ENCODE data around the gene ZFX. TPM values are rescaled to one million over a fixed set of nuclear protein-coding genes. Genes with fewer than 3 reads are reported as not detected.
A peak's percentile ranks its signal among the peaks of the same experiment; 100 is the strongest.
"Not testable (repeated sequence)": the region's sequence is repeated elsewhere in the genome, so short reads cannot be mapped to it uniquely, and the experiment has no call there.

Gene ZFX
- total RNA-seq, 2 donors from 2014 or later, result 47.2 to 78.6 TPM

GRCh38 chrX:24145303-24146186 lies 4.0 kb upstream of the ZFX start:
- Mint-ChIP-seq H3K4me1 (ENCODE audit: low read depth) (peaks cover 38% of the 10 kb centered on the region), H3K27me3 (ENCODE audit: low read depth) (no peaks in the 10 kb centered on the region), H3K27ac (no peak overlapping the region), H3K36me3 (ENCODE audit: insufficient read depth in 2 of 2) (peaks cover 0 to under 1% of the 10 kb centered on the region in 2 donors), H3K4me3 (no peak overlapping the region), H3K9me3 (no peaks in the 10 kb centered on the region)
- DNase-seq (no peak), ATAC-seq (replicated peaks in 1 of 2) (no peak)

DNA sequence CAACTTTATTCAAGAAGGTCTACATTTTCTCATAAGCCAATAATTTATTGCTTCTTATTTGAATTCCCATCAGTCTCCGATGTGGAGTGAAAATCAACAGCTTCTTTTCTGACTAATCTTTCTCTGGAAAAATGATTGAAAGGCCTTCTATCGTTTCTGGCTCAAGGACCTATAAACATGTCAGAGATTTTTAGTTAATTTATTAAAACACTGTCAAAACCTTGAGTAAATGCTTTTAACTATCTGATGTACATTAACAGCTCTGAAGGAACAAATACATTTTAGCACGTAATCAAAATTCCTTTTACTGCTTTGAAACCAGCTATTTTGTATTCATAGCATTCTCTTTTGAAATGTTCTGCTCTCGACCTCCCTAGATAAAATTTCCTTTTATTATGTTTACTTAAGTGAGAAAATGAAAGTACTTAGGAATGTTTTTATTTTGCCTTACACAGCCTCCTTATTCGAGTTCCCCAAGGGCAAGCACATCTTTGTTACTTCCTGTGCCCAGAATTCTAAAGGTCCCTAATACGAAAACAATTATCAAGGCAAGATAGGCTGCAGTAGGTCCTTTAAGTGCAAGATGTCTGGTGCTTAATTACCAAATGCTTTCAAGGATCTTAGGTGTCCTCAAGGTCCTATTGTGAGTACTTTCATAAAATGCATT lies 3.1 kb upstream of the ZFX start:
- Mint-ChIP-seq H3K9me3 (no peaks in the 10 kb centered on the region), H3K4me1 (ENCODE audit: low read depth) (peaks cover 47% of the 10 kb centered on the region), H3K36me3 (ENCODE audit: insufficient read depth in 2 of 2) (peaks cover 4 to 8% of the 10 kb centered on the region in 2 donors), H3K27ac (peak overlapping the region; percentile 95), H3K27me3 (ENCODE audit: low read depth) (no peaks in the 10 kb centered on the region), H3K4me3 (peak overlapping the region; percentile 53 to 79)
- no peak for DNase-seq
- no peak for ATAC-seq (replicated peaks in 1 of 2)

DNA sequence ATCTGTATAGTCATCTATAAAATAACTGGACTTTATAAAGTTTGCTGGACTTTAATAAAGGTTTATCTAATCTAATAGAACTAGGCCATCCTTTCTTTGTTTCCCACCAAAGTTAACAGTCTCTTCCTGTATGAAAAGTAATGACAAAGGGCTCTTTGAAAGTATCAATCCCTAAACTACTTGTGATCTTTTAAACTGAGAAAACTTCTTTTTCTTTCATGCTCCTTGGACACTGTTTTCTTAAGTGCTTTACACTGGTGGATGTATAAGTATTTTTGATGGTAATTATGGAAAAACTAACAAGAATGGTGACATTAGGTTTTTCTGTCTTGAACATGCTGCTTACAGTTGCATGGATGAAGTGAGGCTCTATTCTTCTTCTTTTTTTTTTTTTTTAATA lies 2.4 kb upstream of the ZFX start:
- H3K4me3 Mint-ChIP-seq, result peak overlapping the region; percentile 53 to 79
- peak overlapping the region; percentile 95 for H3K27ac Mint-ChIP-seq
- H3K4me1 Mint-ChIP-seq (ENCODE audit: low read depth), result peaks cover 54% of the 10 kb centered on the region
- peaks cover 4 to 10% of the 10 kb centered on the region in 2 donors for H3K36me3 Mint-ChIP-seq (ENCODE audit: insufficient read depth in 2 of 2)
- no peak for DNase-seq
- no peak for ATAC-seq (replicated peaks in 1 of 2)
- H3K9me3 Mint-ChIP-seq, result no peaks in the 10 kb centered on the region
- no peaks in the 10 kb centered on the region for H3K27me3 Mint-ChIP-seq (ENCODE audit: low read depth)

- H3K27ac Mint-ChIP-seq, result peak overlapping the region; percentile 97
- ATAC-seq (replicated peaks in 1 of 2) (no peak), DNase-seq (no peak)
- peak overlapping the region; percentile 80 to 87 for H3K4me3 Mint-ChIP-seq
- H3K36me3 Mint-ChIP-seq (ENCODE audit: insufficient read depth in 2 of 2), result peaks cover 8 to 17% of the 10 kb centered on the region in 2 donors
- H3K27me3 Mint-ChIP-seq (ENCODE audit: low read depth), result no peaks in the 10 kb centered on the region
- peaks cover 64% of the 10 kb centered on the region for H3K4me1 Mint-ChIP-seq (ENCODE audit: low read depth)
- H3K9me3 Mint-ChIP-seq, result no peaks in the 10 kb centered on the region
Observed at GRCh38 chrX:24148121-24148520, 1.4 kb upstream of the ZFX start.

- no peak for ATAC-seq (replicated peaks in 1 of 2)
- H3K27me3 Mint-ChIP-seq (ENCODE audit: low read depth), result no peaks in the 10 kb centered on the region
- peak overlapping the region; percentile 80 to 87 for H3K4me3 Mint-ChIP-seq
- H3K4me1 Mint-ChIP-seq (ENCODE audit: low read depth), result peaks cover 70% of the 10 kb centered on the region
- peak in 1 of 2 donors; percentile 18 for DNase-seq
- H3K36me3 Mint-ChIP-seq (ENCODE audit: insufficient read depth in 2 of 2), result peaks cover 11 to 21% of the 10 kb centered on the region in 2 donors
- peak overlapping the region; percentile 97 for H3K27ac Mint-ChIP-seq
- H3K9me3 Mint-ChIP-seq, result no peaks in the 10 kb centered on the region
Observed at GRCh38 chrX:24148535-24149350, 786 bp upstream of the ZFX start.

- H3K36me3 Mint-ChIP-seq (ENCODE audit: insufficient read depth in 2 of 2), result peaks cover 11 to 21% of the 10 kb centered on the region in 2 donors
- no peaks in the 10 kb centered on the region for H3K27me3 Mint-ChIP-seq (ENCODE audit: low read depth)
- H3K27ac Mint-ChIP-seq, result peak overlapping the region; percentile 99
- ATAC-seq (replicated peaks in 1 of 2) (peak; percentile 84 to 85), DNase-seq (peak; percentile 87 to 94)
- H3K9me3 Mint-ChIP-seq, result no peaks in the 10 kb centered on the region
- peak overlapping the region; percentile 84 to 96 for H3K4me3 Mint-ChIP-seq
- H3K4me1 Mint-ChIP-seq (ENCODE audit: low read depth), result peaks cover 76% of the 10 kb centered on the region
Observed at GRCh38 chrX:24150051-24150790, 692 bp downstream of the ZFX start.

GRCh38 chrX:24150898-24151297 lies 1.4 kb downstream of the ZFX start:
- ATAC-seq (replicated peaks in 1 of 2) (no peak), DNase-seq (no peak)
- H3K36me3 Mint-ChIP-seq (ENCODE audit: insufficient read depth in 2 of 2), result peaks cover 11 to 21% of the 10 kb centered on the region in 2 donors
- peaks cover 76% of the 10 kb centered on the region for H3K4me1 Mint-ChIP-seq (ENCODE audit: low read depth)
- H3K9me3 Mint-ChIP-seq, result no peaks in the 10 kb centered on the region
- no peaks in the 10 kb centered on the region for H3K27me3 Mint-ChIP-seq (ENCODE audit: low read depth)
- H3K27ac Mint-ChIP-seq, result peak overlapping the region; percentile 99
- H3K4me3 Mint-ChIP-seq, result peak overlapping the region; percentile 84 to 96

DNA sequence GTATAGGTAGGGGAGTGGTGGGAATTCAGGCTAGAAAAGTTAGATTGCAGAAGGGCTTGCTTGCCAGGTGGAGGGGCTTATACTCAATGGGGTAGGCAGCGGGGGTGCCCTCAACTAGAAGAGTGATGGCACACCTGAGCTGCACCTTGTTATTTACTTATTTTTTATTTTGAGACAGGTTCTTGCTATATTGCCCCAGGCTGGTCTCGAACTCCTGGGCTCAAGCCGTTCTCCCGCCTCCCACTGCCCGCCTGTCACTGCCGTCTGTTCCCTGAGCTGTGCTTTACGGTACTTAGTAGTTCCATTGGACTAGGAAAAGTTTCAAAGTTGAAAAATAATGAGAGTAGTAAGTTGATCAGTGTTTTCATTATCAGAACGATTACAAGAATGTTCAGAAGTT lies 2.0 kb downstream of the ZFX start:
- Mint-ChIP-seq H3K4me3 (peak overlapping the region; percentile 84 to 96), H3K9me3 (no peaks in the 10 kb centered on the region), H3K36me3 (ENCODE audit: insufficient read depth in 2 of 2) (peaks cover 11 to 21% of the 10 kb centered on the region in 2 donors), H3K27me3 (ENCODE audit: low read depth) (no peaks in the 10 kb centered on the region), H3K4me1 (ENCODE audit: low read depth) (peaks cover 77% of the 10 kb centered on the region), H3K27ac (peak overlapping the region; percentile 99)
- no peak for DNase-seq
- no peak for ATAC-seq (replicated peaks in 1 of 2)

GRCh38 chrX:24153178-24153795 lies 3.8 kb downstream of the ZFX start:
- Mint-ChIP-seq H3K4me3 (peak overlapping the region; percentile 84 to 96), H3K36me3 (ENCODE audit: insufficient read depth in 2 of 2) (peaks cover 11 to 28% of the 10 kb centered on the region in 2 donors), H3K9me3 (no peaks in the 10 kb centered on the region), H3K27me3 (ENCODE audit: low read depth) (no peaks in the 10 kb centered on the region), H3K27ac (peak overlapping the region; percentile 91), H3K4me1 (ENCODE audit: low read depth) (peaks cover 77% of the 10 kb centered on the region)
- ATAC-seq (replicated peaks in 1 of 2) (no peak), DNase-seq (peak in 1 of 2 donors; percentile 10)

DNA sequence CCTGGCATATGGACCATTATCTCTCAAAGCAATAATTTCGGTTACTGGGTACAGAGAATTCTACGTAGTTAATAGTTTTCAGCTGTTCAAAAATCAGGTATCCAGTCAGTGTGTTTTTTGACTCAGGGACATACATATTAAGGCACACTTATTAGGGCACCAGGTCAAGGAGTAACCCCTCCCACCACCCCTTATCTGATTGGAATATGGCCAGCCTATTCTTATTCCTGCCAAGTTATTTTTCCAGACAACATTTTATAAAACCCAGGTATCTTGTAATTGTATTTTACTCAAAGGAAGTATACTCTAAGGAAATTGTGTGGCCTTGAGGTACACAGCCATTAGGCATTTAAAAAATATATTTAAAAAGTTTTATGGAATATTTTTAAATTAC lies 4.3 kb downstream of the ZFX start:
- peaks cover 11 to 28% of the 10 kb centered on the region in 2 donors for H3K36me3 Mint-ChIP-seq (ENCODE audit: insufficient read depth in 2 of 2)
- H3K9me3 Mint-ChIP-seq, result no peaks in the 10 kb centered on the region
- ATAC-seq (replicated peaks in 1 of 2), result no peak
- DNase-seq, result no peak
- no peaks in the 10 kb centered on the region for H3K27me3 Mint-ChIP-seq (ENCODE audit: low read depth)
- H3K27ac Mint-ChIP-seq, result peak overlapping the region; percentile 91
- peak overlapping the region; percentile 84 to 96 for H3K4me3 Mint-ChIP-seq
- H3K4me1 Mint-ChIP-seq (ENCODE audit: low read depth), result peaks cover 75% of the 10 kb centered on the region

GRCh38 chrX:24154490-24155034 lies 5.0 kb downstream of the ZFX start:
- ATAC-seq (replicated peaks in 1 of 2), result no peak
- H3K27ac Mint-ChIP-seq, result no peak overlapping the region

GRCh38 chrX:24155747-24156146 lies 6.2 kb downstream of the ZFX start:
- not testable (repeated sequence) for ATAC-seq (replicated peaks in 1 of 2); DNase-seq; H3K9me3 Mint-ChIP-seq; H3K27me3 Mint-ChIP-seq (ENCODE audit: low read depth)
- H3K27ac Mint-ChIP-seq, result peak overlapping the region; percentile 72
- H3K4me3 Mint-ChIP-seq, result peak overlapping the region; percentile 5 to 86
- peaks cover 11 to 26% of the 10 kb centered on the region in 2 donors for H3K36me3 Mint-ChIP-seq (ENCODE audit: insufficient read depth in 2 of 2)
- peaks cover 82% of the 10 kb centered on the region for H3K4me1 Mint-ChIP-seq (ENCODE audit: low read depth)

More at GRCh38 chrX:24154490-24155034, 5.0 kb downstream of the ZFX start:
- H3K4me3 Mint-ChIP-seq, result peak overlapping the region; percentile 52 to 54
- no peaks in the 10 kb centered on the region for H3K9me3 Mint-ChIP-seq
- no peak for DNase-seq
- no peaks in the 10 kb centered on the region for H3K27me3 Mint-ChIP-seq (ENCODE audit: low read depth)
- H3K4me1 Mint-ChIP-seq (ENCODE audit: low read depth), result peaks cover 83% of the 10 kb centered on the region
- peaks cover 11 to 28% of the 10 kb centered on the region in 2 donors for H3K36me3 Mint-ChIP-seq (ENCODE audit: insufficient read depth in 2 of 2)

Measured in activated T-cell treated with anti-CD3 and anti-CD28 coated beads, Interleukin-2, amount 50 U/mL, for 72 hours (primary cell).